22Rv1 (cell line): Measurements from ENCODE around the gene SLITRK5.

ENCODE experiments used
- CTCF ChIP-seq: fragments of 450-650 bp; IDR thresholded peaks from 2 replicates; pipeline ENCODE4 v1.5.1; 2017; ENCODE audit warnings: mild to moderate bottlenecking
- ZFX ChIP-seq: fragments of 450-650 bp; IDR thresholded peaks from 2 replicates; pipeline ENCODE4 v1.6.1; 2017; ENCODE audit warnings: antibody characterized with exemption, borderline replicate concordance

- no peak for TF ChIP-seq CTCF
- TF ChIP-seq ZFX: no peak
Observed at GRCh38 chr13:87684850-87685742, 13.9 kb downstream of the SLITRK5 start.
